ENCODE results near the gene BTBD18.
"Not testable (repeated sequence)": the region's sequence is repeated elsewhere in the genome, so short reads cannot be mapped to it uniquely, and the experiment has no call there.

The BTBD18 gene

DNA sequence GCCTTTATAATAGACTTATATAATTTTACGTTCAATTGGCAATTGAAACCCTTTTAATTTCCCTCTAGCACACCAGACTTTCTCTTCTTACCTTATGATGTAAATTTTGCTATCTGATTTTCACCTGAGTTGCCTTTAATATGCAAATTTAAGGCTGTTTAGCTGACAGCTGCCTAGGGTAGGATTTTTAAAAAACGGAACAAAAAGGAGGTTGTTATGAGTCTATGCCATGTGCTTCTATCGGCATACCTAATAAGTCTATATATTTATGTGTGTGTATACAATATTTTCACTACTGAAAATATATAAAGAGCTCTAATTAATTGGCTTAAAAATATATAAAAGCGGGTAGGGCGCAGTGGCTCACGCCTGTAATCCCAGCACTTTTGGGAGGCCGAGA lies 22.1 kb downstream of the BTBD18 start:
- no peak for DNase-seq (ENCODE audit: low read depth)

DNA sequence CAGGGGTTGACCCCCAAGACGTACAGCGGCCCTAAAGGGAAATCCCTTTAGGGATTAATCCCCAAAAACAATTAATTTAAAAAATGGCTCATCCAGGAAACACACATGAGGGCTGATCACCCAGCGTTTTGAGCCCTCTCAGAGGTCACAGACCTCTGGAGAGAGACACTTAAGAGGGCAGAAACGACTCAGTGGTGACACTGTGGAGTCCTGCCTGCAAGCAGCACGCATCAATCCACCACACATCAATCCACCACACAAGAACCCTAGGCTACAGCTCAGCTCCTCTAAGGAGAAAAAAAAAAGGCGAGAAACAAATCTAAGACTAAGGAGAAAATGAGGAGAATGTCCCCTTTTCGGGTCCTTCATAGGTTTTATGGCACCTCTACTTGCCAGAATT lies 22.8 kb downstream of the BTBD18 start:
- no peak for DNase-seq (ENCODE audit: low read depth)

DNA sequence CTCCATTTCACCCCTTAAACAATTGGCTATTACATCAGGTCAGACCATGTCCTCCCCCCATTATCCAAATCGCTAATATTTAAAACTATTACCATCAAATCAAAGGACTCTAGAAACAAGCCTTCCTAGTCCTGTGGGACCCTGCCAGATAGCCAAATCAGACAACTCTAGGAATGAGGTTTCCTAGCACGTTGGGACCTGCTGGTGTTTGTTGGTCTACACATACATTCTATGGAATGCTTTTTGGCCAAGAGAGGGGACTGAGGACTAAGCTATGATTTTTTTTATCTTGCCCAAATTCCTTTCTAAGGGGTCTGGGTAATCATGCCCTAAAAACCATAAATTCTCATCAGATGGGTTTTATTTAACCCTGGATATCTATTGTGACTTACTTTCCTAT lies 24.4 kb downstream of the BTBD18 start:
- no peak for DNase-seq (ENCODE audit: low read depth)

DNA sequence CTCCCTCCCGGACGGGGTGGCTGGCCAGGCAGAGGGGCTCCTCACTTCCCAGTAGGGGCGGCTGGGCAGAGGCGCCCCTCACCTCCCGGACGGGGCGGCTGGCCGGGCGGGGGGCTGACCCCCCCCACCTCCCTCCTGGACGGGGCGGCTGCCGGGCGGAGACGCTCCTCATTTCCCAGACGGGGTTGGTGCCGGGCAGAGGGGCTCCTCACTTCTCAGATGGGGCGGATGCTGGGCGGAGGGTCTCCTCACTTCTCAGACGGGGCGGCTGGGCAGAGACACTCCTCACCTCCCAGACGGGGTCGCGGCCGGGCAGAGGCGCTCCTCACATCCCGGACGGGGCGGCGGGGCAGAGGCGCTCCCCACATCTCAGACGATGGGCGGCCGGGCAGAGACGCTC lies 34.9 kb downstream of the BTBD18 start:
- DNase-seq (ENCODE audit: low read depth), result not testable (repeated sequence)

DNA sequence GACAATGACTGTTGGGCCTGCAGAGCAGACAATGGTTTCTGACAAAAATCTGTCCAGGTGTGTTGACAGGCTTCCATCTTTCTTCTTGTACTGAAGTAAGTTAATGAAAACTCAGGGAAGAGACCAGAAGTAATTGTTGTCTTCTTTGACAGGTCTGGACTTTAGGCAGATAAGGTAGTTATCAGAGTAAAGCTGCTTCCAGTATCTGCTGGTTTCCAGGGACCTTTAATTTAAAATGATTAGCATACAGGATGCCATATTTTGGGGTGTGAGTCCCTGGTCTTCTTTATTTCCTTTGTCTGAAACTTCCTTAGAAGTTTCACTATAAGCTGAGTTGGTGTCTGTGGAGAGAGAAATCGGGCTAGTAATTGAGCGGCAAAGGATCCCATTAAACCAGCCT lies 37.8 kb downstream of the BTBD18 start:
- DNase-seq (ENCODE audit: low read depth), result no peak

GRCh38 chr11:57712256-57713150 lies 39.1 kb downstream of the BTBD18 start, which contains the start of gene TMX2:
TSS of gene TMX2 (plus strand) at chr11:57712593. CDS start at chr11:57712619, 26 bp downstream.
- DNase-seq (ENCODE audit: low read depth), result peak; percentile 80

DNA sequence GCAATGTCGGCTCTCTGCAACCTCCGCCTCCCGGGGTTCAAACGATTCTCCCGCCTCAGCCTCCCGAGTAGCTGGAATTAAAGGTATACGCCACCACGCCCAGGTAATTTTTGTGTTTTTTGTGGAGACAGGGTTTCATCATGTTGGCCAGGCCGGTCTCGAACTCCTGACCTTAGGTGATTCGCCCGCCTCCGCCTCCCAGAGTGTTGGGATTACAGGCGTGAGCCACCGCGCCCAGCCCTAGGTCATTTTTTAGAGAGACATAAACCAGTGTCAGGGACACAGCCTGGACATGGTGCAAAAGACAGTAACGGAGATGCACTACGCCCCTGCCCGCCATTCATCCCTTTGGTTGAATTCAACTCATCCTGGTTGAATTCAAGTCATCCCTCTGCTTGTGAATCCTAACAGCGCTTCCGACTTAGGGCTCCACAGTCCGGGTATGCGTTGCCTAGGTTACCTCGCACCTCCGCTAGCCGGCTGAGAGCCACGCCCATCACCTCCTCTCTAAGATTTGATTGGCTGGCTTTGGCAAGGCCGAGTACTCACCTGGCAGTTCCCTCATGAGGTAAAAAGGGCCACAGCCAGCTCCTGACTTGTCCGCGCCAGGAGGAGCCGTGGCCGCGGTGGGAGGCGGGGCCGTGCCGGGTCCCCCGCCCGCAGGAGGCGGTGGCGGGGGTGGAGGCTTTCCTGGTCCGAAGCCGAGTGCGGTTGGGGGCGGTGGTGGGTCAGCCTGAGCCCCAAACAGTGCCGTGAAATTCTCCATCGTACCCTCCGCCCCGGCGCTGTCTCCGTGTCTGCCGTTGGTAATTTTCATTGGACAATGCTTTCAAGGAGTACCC lies 40.0 kb downstream of the BTBD18 start, which contains the start of gene MED19:
TSS of gene MED19 (minus strand) at position 802 of the 842 bp plus-strand sequence. CDS start at position 766, 36 bp downstream.
- DNase-seq (ENCODE audit: low read depth), result peak; percentile 50

GRCh38 chr11:57709802-57710367 lies 41.7 kb downstream of the BTBD18 start:
- DNase-seq (ENCODE audit: low read depth), result no peak

GRCh38 chr11:57705432-57705831 lies 46.2 kb downstream of the BTBD18 start:
- DNase-seq (ENCODE audit: low read depth), result not testable (repeated sequence)

- no peak for DNase-seq (ENCODE audit: low read depth)
Observed at GRCh38 chr11:57704932-57705331, 46.7 kb downstream of the BTBD18 start.

DNA sequence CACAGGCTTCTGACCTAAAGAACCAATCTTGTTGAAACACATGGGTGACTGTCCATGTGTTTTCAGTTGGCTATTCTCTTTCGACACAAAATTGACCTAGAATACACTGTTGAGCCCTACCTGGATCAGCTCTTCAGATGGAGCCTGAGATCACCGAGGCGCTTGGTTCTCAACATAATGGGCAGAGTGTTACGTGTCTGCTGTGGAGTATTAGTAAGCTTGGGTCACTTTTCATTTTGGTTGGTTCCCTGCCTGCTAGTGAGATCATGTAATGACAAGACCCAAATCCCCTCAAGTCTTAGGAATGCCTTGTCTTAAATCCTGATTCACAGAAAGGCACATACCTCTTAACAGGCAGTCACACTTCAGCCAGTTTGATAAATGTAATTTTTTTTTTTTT lies 48.3 kb downstream of the BTBD18 start:
- no peak for DNase-seq (ENCODE audit: low read depth)

GRCh38 chr11:57700425-57700824 lies 51.2 kb downstream of the BTBD18 start:
- no peak for DNase-seq (ENCODE audit: low read depth)

DNA sequence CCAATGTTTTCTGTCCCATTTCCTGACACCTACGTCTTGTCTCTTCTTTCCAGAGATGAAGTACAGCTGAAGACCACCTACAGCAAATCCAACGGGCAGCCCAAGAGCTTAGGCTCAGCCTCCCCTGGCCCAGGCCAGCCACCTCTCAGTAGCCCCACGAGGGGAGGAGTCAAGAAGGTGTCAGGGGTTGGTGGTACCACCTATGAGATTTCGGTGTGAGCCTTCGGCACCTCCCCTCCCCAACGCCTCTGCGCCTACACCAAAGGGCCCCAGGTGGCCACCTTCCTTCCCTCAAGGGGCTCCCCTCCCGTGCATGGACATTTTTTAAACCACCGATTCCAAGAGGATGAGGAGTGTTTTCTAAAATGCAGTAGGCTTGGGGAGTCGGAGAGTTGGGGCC lies 51.8 kb downstream of the BTBD18 start:
- DNase-seq (ENCODE audit: low read depth), result no peak

DNA sequence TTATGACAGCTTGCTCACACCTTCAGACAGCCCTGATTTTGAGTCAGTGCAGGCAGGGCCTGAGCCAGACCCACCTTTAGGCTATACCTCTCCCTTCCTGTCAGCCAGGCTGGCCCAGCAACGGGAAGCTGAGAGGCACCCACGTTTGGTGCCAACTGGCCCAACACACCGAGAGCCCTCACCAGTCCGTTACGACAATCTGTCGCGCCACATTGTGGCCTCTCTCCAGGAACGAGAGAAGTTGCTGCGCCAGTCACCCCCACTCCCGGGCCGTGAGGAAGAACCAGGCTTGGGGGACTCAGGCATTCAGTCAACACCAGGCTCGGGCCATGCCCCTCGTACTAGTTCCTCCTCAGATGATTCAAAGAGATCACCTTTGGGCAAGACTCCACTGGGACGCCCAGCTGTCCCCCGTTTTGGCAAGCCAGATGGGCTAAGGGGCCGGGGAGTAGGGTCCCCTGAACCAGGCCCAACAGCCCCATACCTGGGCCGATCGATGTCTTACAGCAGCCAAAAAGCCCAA lies 52.7 kb downstream of the BTBD18 start:
- no peak for DNase-seq (ENCODE audit: low read depth)

All from stimulated activated CD8-positive, alpha-beta memory T cell treated with anti-CD3 and anti-CD28 coated beads, Interleukin-4, amount 100 ng/mL, for 24 hours (primary cell).